DMS153 treated with DMSO at 0.1 percent for 48 hours (cell line): ENCODE data around the gene ANTXR1.
"Not testable (repeated sequence)": the region's sequence is repeated elsewhere in the genome, so short reads cannot be mapped to it uniquely, and the experiment has no call there.

Source experiments
- DNase-seq: peaks from one replicate; lab custom pipeline; 2025; ENCODE audit not compliant: unreplicated experiment; lab: John Stamatoyannopoulos, UW

ANTXR1 gene

GRCh38 chr2:69223759-69224511 lies 211.0 kb downstream of the ANTXR1 start:
- no peak for DNase-seq

GRCh38 chr2:69224512-69224837 lies 211.5 kb downstream of the ANTXR1 start:
- no peak for DNase-seq

GRCh38 chr2:69225933-69226332 lies 213.0 kb downstream of the ANTXR1 start:
- DNase-seq, result no peak

- DNase-seq, result no peak
Observed at GRCh38 chr2:69226903-69227302, 213.9 kb downstream of the ANTXR1 start.

- DNase-seq, result no peak
Observed at GRCh38 chr2:69227716-69228115, 214.7 kb downstream of the ANTXR1 start.

- not testable (repeated sequence) for DNase-seq
Observed at GRCh38 chr2:69230946-69231345, 218.0 kb downstream of the ANTXR1 start.

- DNase-seq, result no peak
Observed at GRCh38 chr2:69231612-69232277, 218.8 kb downstream of the ANTXR1 start.

- DNase-seq, result not testable (repeated sequence)
Observed at GRCh38 chr2:69235835-69236234, 222.9 kb downstream of the ANTXR1 start.

GRCh38 chr2:69237070-69237670 lies 224.2 kb downstream of the ANTXR1 start:
- DNase-seq, result no peak

- no peak for DNase-seq
Observed at GRCh38 chr2:69238449-69239031, 225.6 kb downstream of the ANTXR1 start.

- no peak for DNase-seq
Observed at GRCh38 chr2:69241093-69241492, 228.1 kb downstream of the ANTXR1 start.

GRCh38 chr2:69241664-69242514 lies 228.9 kb downstream of the ANTXR1 start:
- no peak for DNase-seq

- no peak for DNase-seq
Observed at GRCh38 chr2:69242651-69243051, 229.7 kb downstream of the ANTXR1 start.

GRCh38 chr2:69243652-69244051 lies 230.7 kb downstream of the ANTXR1 start:
- no peak for DNase-seq

GRCh38 chr2:69244882-69245281 lies 231.9 kb downstream of the ANTXR1 start:
- DNase-seq, result no peak

- no peak for DNase-seq
Observed at GRCh38 chr2:69247583-69247982, 234.6 kb downstream of the ANTXR1 start.

- DNase-seq, result no peak
Observed at GRCh38 chr2:69248232-69248631, 235.3 kb downstream of the ANTXR1 start.

GRCh38 chr2:69250981-69251380 lies 238.0 kb downstream of the ANTXR1 start:
- DNase-seq, result no peak

- no peak for DNase-seq
Observed at GRCh38 chr2:69251943-69252342, 239.0 kb downstream of the ANTXR1 start.

GRCh38 chr2:69253112-69253511 lies 240.1 kb downstream of the ANTXR1 start:
- no peak for DNase-seq
